Testis (tissue), 3 donors: ENCODE data around the gene COX6B1. TPM values are rescaled to one million over a fixed set of nuclear protein-coding genes. Genes with fewer than 3 reads are reported as not detected.

Source experiments
- DNase-seq: peaks from one replicate; pipeline ENCODE4 v3.0.0-alpha.2; 2019
- H3K27ac ChIP-seq, 2 donors: fragments of 200-600 bp; sonication (generic); one replicate each; pipeline ENCODE4 v1.5.1; 2019
- H3K27me3 ChIP-seq: fragments of 200-600 bp; sonication (generic); one replicate; pipeline ENCODE4 v1.5.1; 2019
- H3K36me3 ChIP-seq: fragments of 200-600 bp; sonication (generic); one replicate; pipeline ENCODE4 v1.5.1; 2017; ENCODE audit warnings: low read depth; ENCODE audit errors: missing control alignments
- H3K4me1 ChIP-seq: fragments of 200-600 bp; sonication (generic); one replicate; pipeline ENCODE4 v1.5.1; 2019
- H3K4me3 ChIP-seq, 2 donors: fragments of 200-600 bp; sonication (generic); one replicate each; pipeline ENCODE4 v1.5.1; 2017 to 2019
- H3K9me3 ChIP-seq: fragments of 200-600 bp; sonication (generic); one replicate; pipeline ENCODE4 v1.5.1; 2017
- POLR2A ChIP-seq: fragments of 450-650 bp; IDR thresholded peaks from one replicate; pipeline ENCODE4 v1.6.1; 2017; ENCODE audit warnings: antibody characterized with exemption, mild to moderate bottlenecking, moderate library complexity
- WGBS, 2 donors: methylation state at CpG; one replicate each; pipeline ENCODE4 v1.1.5; 2018; 5-methylcytosine and 5-hydroxymethylcytosine counted together
- intact Hi-C: fragments of 100-400 bp; cut with DNase I; formaldehyde crosslinking; loops from one replicate; pipeline ENCODE4 v1.15.1; 2023; ENCODE audit warnings: low total_unique reads
- polyA plus RNA-seq: library from polyadenylated mRNA; stranded (reverse); fragments of 350-450 nt; fragmentation: Illumina TruSeq; extraction: RNeasy Lipid Tissue Mini Kit (QIAGEN cat#74804); gene quantifications from one replicate; pipeline ENCODE4 v1.2.3, GENCODE V29; 2014; ENCODE audit warnings: low read depth, low replicate concordance; ENCODE audit not compliant: insufficient read depth
- total RNA-seq, 2 donors: library from RNA; depleted of rRNA; stranded (reverse); fragments of >200 nt; gene quantifications; one replicate each; pipeline ENCODE4 v1.2.3, GENCODE V29; 2016
- TF ChIP-seq, protein P1 (sequence below), 3 experiments: fragments of 450-650 bp in 2 of 3; fragments of 200-600 bp in 1 of 3; sonication (generic) in 1 of 3; IDR thresholded peaks; one replicate each; pipeline ENCODE4 v1.5.1; 2016 to 2019; ENCODE audit warnings: antibody characterized with exemption in 3 of 3, mild to moderate bottlenecking in 2 of 3, moderate library complexity in 1 of 3

Gene COX6B1
- total and polyA plus RNA-seq, 3 donors from 2014 or later, result 198 to 322 (median 262) TPM

DNA sequence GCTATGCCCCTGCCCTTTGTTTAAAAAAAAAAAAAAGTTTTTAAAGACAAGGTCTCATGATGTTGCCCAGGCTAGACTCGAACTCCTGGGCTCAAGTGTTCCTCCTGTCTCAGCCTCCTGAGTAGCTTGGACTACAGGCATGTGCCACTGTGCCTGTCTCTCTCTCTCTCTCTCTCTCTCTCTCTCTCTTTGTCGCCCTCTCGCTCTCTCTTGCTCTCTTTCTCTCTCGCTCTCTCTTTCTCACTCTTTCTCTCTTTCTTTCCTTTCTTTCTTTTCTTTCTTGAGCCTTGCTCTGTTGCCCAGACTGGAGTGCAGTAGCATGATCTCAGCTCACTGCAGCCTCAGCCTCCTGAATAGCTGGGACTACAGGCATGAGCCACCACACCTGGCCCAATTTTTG is 7.5 kb downstream of the COX6B1 start:
- H3K4me3 ChIP-seq, result no peak overlapping the region
- no peaks in the 10 kb centered on the region for H3K4me1 ChIP-seq
- TF ChIP-seq POLR2A, result no peak
- TF ChIP-seq, protein P1, sequence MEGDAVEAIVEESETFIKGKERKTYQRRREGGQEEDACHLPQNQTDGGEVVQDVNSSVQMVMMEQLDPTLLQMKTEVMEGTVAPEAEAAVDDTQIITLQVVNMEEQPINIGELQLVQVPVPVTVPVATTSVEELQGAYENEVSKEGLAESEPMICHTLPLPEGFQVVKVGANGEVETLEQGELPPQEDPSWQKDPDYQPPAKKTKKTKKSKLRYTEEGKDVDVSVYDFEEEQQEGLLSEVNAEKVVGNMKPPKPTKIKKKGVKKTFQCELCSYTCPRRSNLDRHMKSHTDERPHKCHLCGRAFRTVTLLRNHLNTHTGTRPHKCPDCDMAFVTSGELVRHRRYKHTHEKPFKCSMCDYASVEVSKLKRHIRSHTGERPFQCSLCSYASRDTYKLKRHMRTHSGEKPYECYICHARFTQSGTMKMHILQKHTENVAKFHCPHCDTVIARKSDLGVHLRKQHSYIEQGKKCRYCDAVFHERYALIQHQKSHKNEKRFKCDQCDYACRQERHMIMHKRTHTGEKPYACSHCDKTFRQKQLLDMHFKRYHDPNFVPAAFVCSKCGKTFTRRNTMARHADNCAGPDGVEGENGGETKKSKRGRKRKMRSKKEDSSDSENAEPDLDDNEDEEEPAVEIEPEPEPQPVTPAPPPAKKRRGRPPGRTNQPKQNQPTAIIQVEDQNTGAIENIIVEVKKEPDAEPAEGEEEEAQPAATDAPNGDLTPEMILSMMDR (IDR thresholded peaks at IDR 0.05), result no peak
- intact Hi-C loops, result no loop called here
- H3K9me3 ChIP-seq, result no peaks in the 10 kb centered on the region
- no peaks in the 10 kb centered on the region for H3K36me3 ChIP-seq
- WGBS, 2 donors, result 94 to 95% methylated on average over 4 of the region's 4 CpGs
- H3K27me3 ChIP-seq, result no peaks in the 10 kb centered on the region
- no peak overlapping the region for H3K27ac ChIP-seq
- no peak for DNase-seq

DNA sequence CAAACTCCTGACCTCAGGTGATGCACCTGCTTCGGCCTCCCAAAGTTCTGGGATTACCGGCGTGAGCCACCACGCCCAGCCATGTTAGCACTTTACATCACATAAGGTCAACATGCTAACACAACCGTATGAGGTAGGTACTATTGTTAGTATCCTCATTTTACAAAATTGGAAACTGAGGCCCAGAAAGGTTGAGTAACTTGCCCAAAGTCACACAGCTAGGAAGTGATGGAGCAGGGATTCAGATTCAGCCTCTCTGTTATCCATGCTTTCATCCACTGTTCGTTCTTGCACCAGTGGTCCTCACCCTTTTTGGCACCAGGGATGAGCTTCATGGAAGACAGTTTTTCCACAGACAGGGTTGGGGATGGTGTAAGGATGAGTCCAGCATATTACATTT is 8.6 kb downstream of the COX6B1 start:
- Histone ChIP-seq H3K9me3 (no peaks in the 10 kb centered on the region), H3K27me3 (no peaks in the 10 kb centered on the region), H3K4me3 (no peak overlapping the region), H3K27ac (no peak overlapping the region), H3K36me3 (no peaks in the 10 kb centered on the region), H3K4me1 (no peaks in the 10 kb centered on the region)
- WGBS, 2 donors, result 86 to 95% methylated on average over 6 of the region's 6 CpGs
- DNase-seq, result no peak
- no peak for TF ChIP-seq POLR2A
- TF ChIP-seq, protein P1 (IDR thresholded peaks at IDR 0.05), result no peak
- intact Hi-C loops, result no loop called here

DNA sequence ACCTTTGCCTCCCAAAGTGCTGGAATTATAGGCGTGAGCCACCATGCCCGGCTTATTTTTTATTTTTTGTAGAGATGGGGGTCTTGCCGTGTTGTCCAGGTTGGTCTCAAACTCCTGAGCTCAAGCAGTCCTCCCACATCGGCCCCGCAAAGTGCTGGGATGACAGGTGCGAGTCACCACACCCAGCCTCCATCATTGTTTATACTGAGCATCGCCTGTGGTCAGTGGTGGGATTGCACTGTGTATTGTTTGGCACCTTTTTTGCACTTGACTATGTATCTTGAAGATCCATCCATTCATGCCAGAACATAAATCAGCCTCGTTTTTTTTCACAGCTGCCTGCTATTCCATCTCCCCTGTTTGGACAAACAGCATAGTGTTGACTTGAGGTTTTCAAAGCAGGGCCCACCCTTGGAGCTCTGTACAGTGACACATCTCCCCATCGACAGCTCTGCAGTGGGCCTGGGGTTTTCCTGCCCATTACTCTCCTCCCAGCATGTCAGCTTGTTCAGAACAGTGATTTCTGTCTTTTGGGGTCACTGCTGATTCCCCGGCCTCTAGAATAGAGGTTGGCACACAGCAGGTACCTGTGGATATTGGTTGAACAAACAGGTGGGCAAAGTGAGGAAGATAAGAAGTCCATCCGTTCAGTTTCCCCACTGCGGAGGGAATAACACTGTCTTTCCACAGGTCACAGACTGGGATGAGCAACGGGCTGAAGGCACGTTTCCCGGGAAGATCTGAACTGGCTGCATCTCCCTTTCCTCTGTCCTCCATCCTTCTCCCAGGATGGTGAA is 10.0 kb downstream of the COX6B1 start:
- Histone ChIP-seq H3K27me3 (no peaks in the 10 kb centered on the region), H3K4me1 (no peaks in the 10 kb centered on the region), H3K9me3 (no peaks in the 10 kb centered on the region), H3K27ac (no peak overlapping the region), H3K4me3 (no peak overlapping the region), H3K36me3 (no peaks in the 10 kb centered on the region)
- DNase-seq, result no peak
- 87 to 94% methylated on average over 15 of the region's 15 CpGs for WGBS, 2 donors
- TF ChIP-seq POLR2A, result no peak
- TF ChIP-seq, protein P1 (IDR thresholded peaks at IDR 0.05), result peak in 2 of 3 experiments; percentile 11 to 16
- intact Hi-C loops, result no loop called here

DNA sequence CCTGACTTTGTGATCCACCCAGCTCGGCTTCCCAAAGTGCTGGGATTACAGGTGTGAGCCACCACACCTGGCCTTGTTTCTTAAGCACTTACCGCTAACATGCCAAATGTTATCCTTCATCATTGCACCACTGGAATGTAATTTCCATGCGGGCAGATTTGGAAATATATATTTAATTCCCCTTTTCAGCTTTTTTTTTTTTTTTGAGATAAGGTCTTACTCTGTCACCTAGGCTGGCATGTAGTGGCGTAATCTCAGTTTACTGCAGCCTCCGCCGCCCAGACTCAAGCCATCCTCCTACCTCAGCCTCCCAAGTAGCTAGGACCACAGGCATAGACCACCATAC is 13.8 kb downstream of the COX6B1 start:
- 98 to 99% methylated on average over 6 of the region's 6 CpGs for WGBS, 2 donors

More for the DNA sequence above, 13.8 kb downstream of the COX6B1 start:
- no peaks in the 10 kb centered on the region for H3K27me3 ChIP-seq
- H3K4me1 ChIP-seq, result no peaks in the 10 kb centered on the region
- H3K4me3 ChIP-seq, result no peak overlapping the region
- TF ChIP-seq POLR2A, result no peak
- TF ChIP-seq, protein P1 (IDR thresholded peaks at IDR 0.05), result no peak
- intact Hi-C loops, result no loop called here
- no peaks in the 10 kb centered on the region for H3K9me3 ChIP-seq
- no peak for DNase-seq
- H3K36me3 ChIP-seq, result no peaks in the 10 kb centered on the region
- no peak overlapping the region for H3K27ac ChIP-seq
